Lung (tissue), 12 donors: ENCODE data around the gene PRPSAP1. TPM values are rescaled to one million over a fixed set of nuclear protein-coding genes. Genes with fewer than 3 reads are reported as not detected.

Experiments
- ATAC-seq: fragments of 200-7000 bp; cut with Tn5 transposase; one replicate; pipeline ENCODE4 v1.9.1; 2020; ENCODE audit warnings: moderate number of reproducible peaks; ENCODE audit not compliant: insufficient read depth, low FRiP score
- DNase-seq, 3 donors: peaks; one replicate each; pipeline ENCODE4 v3.0.0-alpha.2; 2013 to 2017
- H3K27ac ChIP-seq, 2 donors: one replicate each; pipeline ENCODE4 v1.5.1; 2013; ENCODE audit warnings: mild to moderate bottlenecking in 2 of 2, moderate library complexity in 2 of 2, control low read depth in 1 of 2, inconsistent platforms in 1 of 2, low read depth in 1 of 2, low read length in 1 of 2
- H3K27me3 ChIP-seq, 3 donors: one replicate each; pipeline ENCODE4 v1.5.1; 2013; ENCODE audit warnings: low read length in 2 of 3; ENCODE audit not compliant: control insufficient read depth in 3 of 3, insufficient read depth in 3 of 3
- H3K36me3 ChIP-seq, 4 donors: one replicate each; pipeline ENCODE4 v1.5.1; 2013; ENCODE audit warnings: low read length in 4 of 4, mild to moderate bottlenecking in 1 of 4, moderate library complexity in 1 of 4; ENCODE audit not compliant: control insufficient read depth in 4 of 4, insufficient read depth in 4 of 4
- H3K4me1 ChIP-seq, 5 donors: one replicate each; pipeline ENCODE4 v1.5.1; 2013; ENCODE audit warnings: low read length in 5 of 5, mild to moderate bottlenecking in 2 of 5, moderate library complexity in 1 of 5; ENCODE audit not compliant: control insufficient read depth in 5 of 5, insufficient read depth in 5 of 5
- H3K4me3 ChIP-seq: one replicate; pipeline ENCODE4 v1.5.1; 2013; ENCODE audit warnings: mild to moderate bottlenecking, control low read depth, moderate library complexity
- H3K9ac ChIP-seq, 2 donors: one replicate each; pipeline ENCODE4 v1.5.1; 2013; ENCODE audit warnings: low read length in 2 of 2, control low read depth in 1 of 2; ENCODE audit not compliant: insufficient read depth in 1 of 2
- H3K9me3 ChIP-seq, 4 donors: one replicate each; pipeline ENCODE4 v1.5.1; 2013; ENCODE audit warnings: low read length in 3 of 4, mild to moderate bottlenecking in 1 of 4, moderate library complexity in 1 of 4; ENCODE audit not compliant: control insufficient read depth in 4 of 4, insufficient read depth in 3 of 4
- CTCF ChIP-seq: IDR thresholded peaks from 2 replicates; pipeline ENCODE4 v1.5.1; 2012; ENCODE audit warnings: mild to moderate bottlenecking; ENCODE audit errors: control extremely low read depth, extremely low read depth
- WGBS, 2 donors: extraction: QIAGEN DNeasy Blood & Tissue Kit; methylation state at CpG; one replicate each; pipeline ENCODE4 v1.1.7; 2013; 5-methylcytosine and 5-hydroxymethylcytosine counted together
- polyA plus RNA-seq, 2 donors: library from polyadenylated mRNA; stranded (reverse); fragments of 200-250 nt; gene quantifications; one replicate each; pipeline ENCODE4 v1.2.1, GENCODE V29; 2013
- total RNA-seq, 2 donors: library from RNA; depleted of rRNA in 1 of 2; stranded (reverse); fragments of >200 nt in 1 of 2; gene quantifications; one replicate each; pipeline ENCODE4 v1.2.1, GENCODE V29; 2014 to 2021
- donor health status: control.
- donor health status: control.
- donor health status: Bipolar disorder and iron deficiency.
- donor health status: healthy.
- donor health status: DM: yes; HTN: yes; CAD: no.

PRPSAP1 gene
- total and polyA plus RNA-seq, 4 donors = 29.8 to 74.7 (median 34.6) TPM

GRCh38 chr17:76264755-76265623 lies 88.7 kb downstream of the PRPSAP1 start, which contains the start of gene UBALD2:
Gene UBALD2 (plus strand): TSS chr17:76265348. CDS start chr17:76265506, 158 bp downstream.
- TF ChIP-seq CTCF = no peak
- Histone ChIP-seq H3K4me1 (peaks cover 7 to 39% (median 25%) of the 10 kb centered on the region in 5 donors), H3K36me3 (peaks cover 0 to 5% (median 4%) of the 10 kb centered on the region in 4 donors), H3K27me3 (no peaks in the 10 kb centered on the region), H3K9me3 (no peaks in the 10 kb centered on the region), H3K4me3 (peak within 1 kb of the TSS; percentile 86), H3K27ac (peak within 1 kb of the TSS; percentile 80 to 95), H3K9ac (peak within 1 kb of the TSS; percentile 20 to 21)
- peak; percentile 94 for ATAC-seq
- peak; percentile 99 to 100 (median 100) for DNase-seq
- 1% methylated on average over 60 to 94 of the region's 94 CpGs for WGBS, 2 donors

- H3K4me1 ChIP-seq = peaks cover 7 to 38% (median 23%) of the 10 kb centered on the region in 5 donors
- DNase-seq (no peak), ATAC-seq (no peak)
- H3K9ac ChIP-seq = peak overlapping the region in 1 of 2 donors; percentile 1
- no peaks in the 10 kb centered on the region for H3K27me3 ChIP-seq
- H3K27ac ChIP-seq = peak overlapping the region; percentile 70 to 78
- 54 to 63% methylated on average over 9 of the region's 9 CpGs for WGBS, 2 donors
- H3K36me3 ChIP-seq = peaks cover 0 to 5% (median 4%) of the 10 kb centered on the region in 4 donors
- no peak overlapping the region for H3K4me3 ChIP-seq
- TF ChIP-seq CTCF = no peak
- no peaks in the 10 kb centered on the region for H3K9me3 ChIP-seq
Measured at GRCh38 chr17:76264425-76264754, 89.3 kb downstream of the PRPSAP1 start.

GRCh38 chr17:76263896-76264295 lies 89.8 kb downstream of the PRPSAP1 start:
- no peak for TF ChIP-seq CTCF
- peak overlapping the region in 1 of 2 donors; percentile 1 for H3K9ac ChIP-seq
- peaks cover 7 to 33% (median 21%) of the 10 kb centered on the region in 5 donors for H3K4me1 ChIP-seq
- no peak for ATAC-seq
- H3K27ac ChIP-seq = peak overlapping the region; percentile 55 to 70
- peaks cover 0 to 5% (median 3%) of the 10 kb centered on the region in 4 donors for H3K36me3 ChIP-seq
- H3K27me3 ChIP-seq = no peaks in the 10 kb centered on the region
- DNase-seq = no peak
- no peaks in the 10 kb centered on the region for H3K9me3 ChIP-seq
- no peak overlapping the region for H3K4me3 ChIP-seq
- WGBS, 2 donors = 94 to 99% methylated on average over 5 of the region's 5 CpGs
